ENCODE data around the gene CDKN2C. TPM values are rescaled to one million over a fixed set of nuclear protein-coding genes. Genes with fewer than 3 reads are reported as not detected.

The CDKN2C gene
- total RNA-seq, 6 donors from 2014 or later = 2.1 to 12.7 (median 8.2) TPM

GRCh38 chr1:50966991-50967390 lies 3.1 kb upstream of the CDKN2C start:
- no peak for ATAC-seq (ENCODE audit: low FRiP score in 2 of 2)
- no peak for DNase-seq
- Histone ChIP-seq H3K36me3 (no peaks in the 10 kb centered on the region), H3K27ac (peak overlapping the region in 3 of 4 donors; percentile 95 to 97 (median 96)), H3K27me3 (no peaks in the 10 kb centered on the region), H3K4me3 (no peak overlapping the region), H3K9me3 (no peaks in the 10 kb centered on the region), H3K4me1 (peaks cover 0 to 18% (median 12%) of the 10 kb centered on the region in 4 donors)
- WGBS, 2 donors = 82 to 84% methylated on average over 3 of the region's 3 CpGs
- TF ChIP-seq EP300 (IDR thresholded peaks at IDR 0.05) (no peak), POLR2AphosphoS5 (IDR thresholded peaks at IDR 0.05) (no peak), CTCF (IDR thresholded peaks at IDR 0.05) (no peak), POLR2A (IDR thresholded peaks at IDR 0.05) (no peak)

GRCh38 chr1:50967416-50968157 lies 2.5 kb upstream of the CDKN2C start:
- no peaks in the 10 kb centered on the region for H3K36me3 ChIP-seq
- no peaks in the 10 kb centered on the region for H3K9me3 ChIP-seq
- H3K4me3 ChIP-seq = peak overlapping the region; percentile 34 to 76 (median 68)
- DNase-seq (no peak), ATAC-seq (ENCODE audit: low FRiP score in 2 of 2) (no peak)
- WGBS, 2 donors = 19% methylated on average over 15 to 17 of the region's 17 CpGs
- TF ChIP-seq CTCF (IDR thresholded peaks at IDR 0.05) (no peak), POLR2A (IDR thresholded peaks at IDR 0.05) (no peak), POLR2AphosphoS5 (IDR thresholded peaks at IDR 0.05) (no peak), EP300 (IDR thresholded peaks at IDR 0.05) (no peak)
- H3K27me3 ChIP-seq = no peaks in the 10 kb centered on the region
- H3K4me1 ChIP-seq = peaks cover 0 to 18% (median 12%) of the 10 kb centered on the region in 4 donors
- peak overlapping the region; percentile 93 to 97 (median 96) for H3K27ac ChIP-seq

- H3K27me3 ChIP-seq = no peaks in the 10 kb centered on the region
- H3K36me3 ChIP-seq = no peaks in the 10 kb centered on the region
- DNase-seq (peak; percentile 94 to 98), ATAC-seq (ENCODE audit: low FRiP score in 2 of 2) (peak; percentile 96 to 98)
- peak overlapping the region; percentile 34 to 76 (median 68) for H3K4me3 ChIP-seq
- peaks cover 0 to 18% (median 12%) of the 10 kb centered on the region in 4 donors for H3K4me1 ChIP-seq
- peak; percentile 30 to 84 (median 61) for TF ChIP-seq CTCF (IDR thresholded peaks at IDR 0.05)
- no peak for TF ChIP-seq EP300 (IDR thresholded peaks at IDR 0.05)
- peak in 3 of 4 donors; percentile 43 to 77 (median 70) for TF ChIP-seq POLR2A (IDR thresholded peaks at IDR 0.05)
- TF ChIP-seq POLR2AphosphoS5 (IDR thresholded peaks at IDR 0.05) = peak; percentile 52 to 88
- 0 to 2% methylated on average over 14 to 67 of the region's 70 CpGs for WGBS, 2 donors
- peak overlapping the region; percentile 93 to 97 (median 96) for H3K27ac ChIP-seq
- H3K9me3 ChIP-seq = no peaks in the 10 kb centered on the region
These were observed 1.8 kb upstream of the CDKN2C start for GRCh38 chr1:50968158-50968820.

- Histone ChIP-seq H3K4me3 (peak overlapping the region; percentile 34 to 76 (median 68)), H3K36me3 (no peaks in the 10 kb centered on the region), H3K27me3 (no peaks in the 10 kb centered on the region), H3K4me1 (peaks cover 0 to 18% (median 12%) of the 10 kb centered on the region in 4 donors), H3K9me3 (no peaks in the 10 kb centered on the region), H3K27ac (peak overlapping the region; percentile 93 to 97 (median 96))
- 0 to 1% methylated on average over 15 to 56 of the region's 65 CpGs for WGBS, 2 donors
- DNase-seq (peak; percentile 71 to 89), ATAC-seq (ENCODE audit: low FRiP score in 2 of 2) (peak; percentile 45 to 63)
- TF ChIP-seq POLR2AphosphoS5 (IDR thresholded peaks at IDR 0.05) = peak in 1 of 2 donors; percentile 8
- TF ChIP-seq POLR2A (IDR thresholded peaks at IDR 0.05) = peak in 1 of 4 donors; percentile 7
- TF ChIP-seq EP300 (IDR thresholded peaks at IDR 0.05) = no peak
These were observed 1.0 kb upstream of the CDKN2C start for GRCh38 chr1:50968821-50969610.

Data from upper lobe of left lung (tissue), 6 donors.